ENCODE data around the gene CEP128. TPM values are rescaled to one million over a fixed set of nuclear protein-coding genes. Genes with fewer than 3 reads are reported as not detected.

Gene CEP128
- total and polyA plus RNA-seq, 8 donors, result 1.1 to 240 (median 2.6) TPM

- TF ChIP-seq EP300 (IDR thresholded peaks at IDR 0.05) (no peak), POLR2AphosphoS5 (IDR thresholded peaks at IDR 0.05) (no peak), POLR2A (IDR thresholded peaks at IDR 0.05) (no peak)
- Histone ChIP-seq H3K4me1 (no peaks in the 10 kb centered on the region), H3K9me3 (no peaks in the 10 kb centered on the region), H3K36me3 (no peaks in the 10 kb centered on the region), H3K27me3 (peaks cover 0 to under 1% (median 0%) of the 10 kb centered on the region in 3 donors), H3K4me3 (no peak overlapping the region), H3K27ac (no peak overlapping the region)
- intact Hi-C loops (cut with DNase I; ENCODE audit: low total_unique reads), result no loop called here
- no peak for DNase-seq
- 68 to 91% (median 85%) methylated on average over 2 of the region's 2 CpGs for WGBS, 5 donors
Measured at GRCh38 chr14:80979951-80980350, 38.4 kb upstream of the CEP128 start.

- Histone ChIP-seq H3K4me3 (no peak overlapping the region), H3K27ac (no peak overlapping the region), H3K27me3 (no peaks in the 10 kb centered on the region), H3K36me3 (no peaks in the 10 kb centered on the region), H3K9me3 (no peaks in the 10 kb centered on the region), H3K4me1 (peaks cover 0 to 15% (median 0%) of the 10 kb centered on the region in 4 donors)
- intact Hi-C loops (cut with DNase I; ENCODE audit: low total_unique reads), result no loop called here
- TF ChIP-seq EP300 (IDR thresholded peaks at IDR 0.05) (no peak), POLR2A (IDR thresholded peaks at IDR 0.05) (no peak), POLR2AphosphoS5 (IDR thresholded peaks at IDR 0.05) (no peak), CTCF (IDR thresholded peaks at IDR 0.05) (no peak)
- 45 to 73% (median 60%) methylated on average over 2 of the region's 2 CpGs for whole genome bisulfite sequencing, 5 donors
- DNase-seq, result peak in 1 of 2 donors; percentile 12
Measured at GRCh38 chr14:80978403-80978802, 36.9 kb upstream of the CEP128 start.

- Histone ChIP-seq H3K27me3 (no peaks in the 10 kb centered on the region), H3K4me1 (peaks cover 0 to 15% (median 0%) of the 10 kb centered on the region in 4 donors), H3K9me3 (no peaks in the 10 kb centered on the region), H3K36me3 (no peaks in the 10 kb centered on the region), H3K4me3 (no peak overlapping the region), H3K27ac (no peak overlapping the region)
- no peak for TF ChIP-seq CTCF (IDR thresholded peaks at IDR 0.05)
- no peak for TF ChIP-seq POLR2AphosphoS5 (IDR thresholded peaks at IDR 0.05)
- no peak for TF ChIP-seq POLR2A (IDR thresholded peaks at IDR 0.05)
- TF ChIP-seq EP300 (IDR thresholded peaks at IDR 0.05), result no peak
- intact Hi-C loops (cut with DNase I; ENCODE audit: low total_unique reads), result no loop called here
- DNase-seq, result peak in 1 of 2 donors; percentile 11
Measured at GRCh38 chr14:80977221-80977620, 35.7 kb upstream of the CEP128 start.

- no peaks in the 10 kb centered on the region for H3K27me3 ChIP-seq
- intact Hi-C loops (cut with DNase I; ENCODE audit: low total_unique reads), result no loop called here
- peaks cover 0 to 15% (median 0%) of the 10 kb centered on the region in 4 donors for H3K4me1 ChIP-seq
- TF ChIP-seq EP300 (IDR thresholded peaks at IDR 0.05) (no peak), CTCF (IDR thresholded peaks at IDR 0.05) (no peak), POLR2A (IDR thresholded peaks at IDR 0.05) (no peak), POLR2AphosphoS5 (IDR thresholded peaks at IDR 0.05) (no peak)
- no peaks in the 10 kb centered on the region for H3K9me3 ChIP-seq
- no peak for DNase-seq
- no peak overlapping the region for H3K27ac ChIP-seq
- no peak overlapping the region for H3K4me3 ChIP-seq
- 63 to 83% (median 79%) methylated on average over 2 of the region's 2 CpGs for WGBS, 5 donors
- no peaks in the 10 kb centered on the region for H3K36me3 ChIP-seq
Measured at GRCh38 chr14:80974679-80975078, 33.1 kb upstream of the CEP128 start.

- intact Hi-C loops (cut with DNase I; ENCODE audit: low total_unique reads), result no loop called here
- peaks cover 0 to 15% (median 0%) of the 10 kb centered on the region in 4 donors for H3K4me1 ChIP-seq
- peak overlapping the region in 1 of 5 donors; percentile 5 for H3K27ac ChIP-seq
Measured at GRCh38 chr14:80973931-80974641, 32.5 kb upstream of the CEP128 start.

More at GRCh38 chr14:80973931-80974641, 32.5 kb upstream of the CEP128 start:
- Histone ChIP-seq H3K4me3 (no peak overlapping the region), H3K27me3 (no peaks in the 10 kb centered on the region), H3K36me3 (no peaks in the 10 kb centered on the region), H3K9me3 (no peaks in the 10 kb centered on the region)
- peak in 1 of 2 donors; percentile 26 for DNase-seq
- 35 to 50% (median 46%) methylated on average over 5 of the region's 5 CpGs for WGBS, 5 donors
- TF ChIP-seq CTCF (IDR thresholded peaks at IDR 0.05), result no peak
- TF ChIP-seq POLR2A (IDR thresholded peaks at IDR 0.05), result no peak
- TF ChIP-seq EP300 (IDR thresholded peaks at IDR 0.05), result no peak
- TF ChIP-seq POLR2AphosphoS5 (IDR thresholded peaks at IDR 0.05), result no peak

All from stomach (tissue), 9 donors.